ENCODE measurements around the gene BRCA1.
"Not testable (repeated sequence)": the region's sequence is repeated elsewhere in the genome, so short reads cannot be mapped to it uniquely, and the experiment has no call there.

Gene BRCA1

DNA sequence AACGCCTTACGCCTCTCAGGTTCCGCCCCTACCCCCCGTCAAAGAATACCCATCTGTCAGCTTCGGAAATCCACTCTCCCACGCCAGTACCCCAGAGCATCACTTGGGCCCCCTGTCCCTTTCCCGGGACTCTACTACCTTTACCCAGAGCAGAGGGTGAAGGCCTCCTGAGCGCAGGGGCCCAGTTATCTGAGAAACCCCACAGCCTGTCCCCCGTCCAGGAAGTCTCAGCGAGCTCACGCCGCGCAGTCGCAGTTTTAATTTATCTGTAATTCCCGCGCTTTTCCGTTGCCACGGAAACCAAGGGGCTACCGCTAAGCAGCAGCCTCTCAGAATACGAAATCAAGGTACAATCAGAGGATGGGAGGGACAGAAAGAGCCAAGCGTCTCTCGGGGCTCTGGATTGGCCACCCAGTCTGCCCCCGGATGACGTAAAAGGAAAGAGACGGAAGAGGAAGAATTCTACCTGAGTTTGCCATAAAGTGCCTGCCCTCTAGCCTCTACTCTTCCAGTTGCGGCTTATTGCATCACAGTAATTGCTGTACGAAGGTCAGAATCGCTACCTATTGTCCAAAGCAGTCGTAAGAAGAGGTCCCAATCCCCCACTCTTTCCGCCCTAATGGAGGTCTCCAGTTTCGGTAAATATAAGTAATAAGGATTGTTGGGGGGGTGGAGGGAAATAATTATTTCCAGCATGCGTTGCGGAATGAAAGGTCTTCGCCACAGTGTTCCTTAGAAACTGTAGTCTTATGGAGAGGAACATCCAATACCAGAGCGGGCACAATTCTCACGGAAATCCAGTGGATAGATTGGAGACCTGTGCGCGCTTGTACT, at the start of gene BRCA1:
BRCA1 (minus strand) TSS at position 232 of the 834 bp plus-strand sequence. CDS start 1,268 bp downstream, outside the sequence.
- peak; percentile 100 for DNase-seq

DNA sequence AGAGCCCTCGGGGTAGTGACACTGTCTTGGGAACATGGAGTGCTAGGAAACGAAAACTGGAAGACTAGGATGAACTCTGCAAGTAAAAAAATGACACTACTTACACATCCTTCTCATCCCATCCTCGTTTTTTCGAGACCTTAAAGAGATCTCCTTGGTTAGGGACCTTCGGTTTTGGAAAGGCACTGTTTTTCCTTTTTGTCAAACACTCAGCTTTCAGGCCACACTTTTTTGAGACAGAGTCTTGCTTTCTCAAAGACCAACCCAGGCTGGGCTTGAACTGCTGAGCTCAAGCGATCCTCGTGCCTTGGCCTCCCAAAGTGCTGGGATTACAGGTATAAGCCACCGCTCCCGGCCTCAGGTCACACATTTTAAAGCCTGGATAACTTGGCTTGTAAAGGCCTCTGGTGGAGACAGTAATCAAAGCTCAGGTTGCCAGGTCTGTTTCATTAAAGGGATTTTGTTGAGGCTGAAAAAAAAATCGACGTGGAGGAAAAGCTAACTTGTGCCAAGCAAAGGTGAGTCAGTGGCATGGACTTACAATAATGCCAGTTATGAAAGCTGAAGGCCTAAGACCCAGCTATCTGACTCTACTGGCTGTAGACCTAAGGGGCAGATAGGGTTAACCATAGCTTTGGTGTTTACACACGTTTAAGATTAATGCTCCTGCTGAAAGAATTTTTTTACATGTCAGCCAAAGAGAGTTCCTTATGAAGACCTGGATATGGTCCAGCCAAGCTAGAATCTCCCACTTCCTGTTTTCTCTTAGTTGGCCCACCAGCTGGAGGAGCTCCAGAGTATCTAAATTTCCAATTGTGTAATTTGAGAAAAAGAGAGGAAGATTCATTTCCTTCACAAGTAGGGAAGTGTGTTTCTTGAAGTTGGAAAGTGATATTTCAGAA, 46.7 kb upstream of the BRCA1 start:
- peak; percentile 60 for DNase-seq

DNA sequence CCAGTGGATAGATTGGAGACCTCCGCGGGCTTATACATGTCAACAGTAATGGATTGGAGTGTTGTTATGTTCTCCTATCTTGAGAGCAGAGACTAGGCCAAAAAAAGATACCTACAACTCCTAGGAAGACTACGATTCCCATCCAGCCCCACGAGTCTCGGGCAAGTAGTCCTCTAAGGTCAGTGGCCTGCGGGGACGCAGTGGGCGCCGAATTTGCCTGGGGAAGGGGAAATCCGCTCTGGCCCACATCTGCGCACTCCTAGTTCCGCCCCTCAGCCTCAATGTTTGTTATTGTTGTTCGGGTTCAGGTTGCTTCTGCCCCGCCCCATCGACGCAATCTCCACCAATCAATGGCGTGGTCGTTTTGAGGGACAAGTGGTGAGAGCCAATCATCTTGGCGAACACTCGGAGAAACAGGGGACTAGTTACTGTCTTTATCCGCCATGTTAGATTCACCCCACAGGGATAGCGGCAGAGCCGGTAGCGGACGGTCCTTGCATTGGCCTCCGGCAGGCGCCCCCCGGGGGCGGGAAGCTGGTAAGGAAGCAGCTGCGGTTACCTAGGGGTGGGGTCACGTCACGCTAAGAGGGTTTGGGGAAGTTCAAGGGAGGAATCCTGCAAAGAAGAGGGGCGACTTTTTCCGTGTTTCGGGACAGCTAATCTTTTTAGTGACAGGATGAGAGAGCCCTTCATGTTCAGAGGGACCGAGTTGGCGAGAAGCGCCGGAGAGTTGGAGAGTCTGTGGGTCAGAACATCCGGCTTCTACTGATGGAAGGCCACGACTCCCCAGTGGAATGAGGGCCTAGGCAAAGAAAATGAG, 45.8 kb upstream of the BRCA1 start, which contains the start of gene NBR1:
NBR1 (plus strand) TSS at position 449 of the 820 bp plus-strand sequence. CDS start 4,586 bp downstream, outside the sequence.
- peak; percentile 97 for DNase-seq

DNA sequence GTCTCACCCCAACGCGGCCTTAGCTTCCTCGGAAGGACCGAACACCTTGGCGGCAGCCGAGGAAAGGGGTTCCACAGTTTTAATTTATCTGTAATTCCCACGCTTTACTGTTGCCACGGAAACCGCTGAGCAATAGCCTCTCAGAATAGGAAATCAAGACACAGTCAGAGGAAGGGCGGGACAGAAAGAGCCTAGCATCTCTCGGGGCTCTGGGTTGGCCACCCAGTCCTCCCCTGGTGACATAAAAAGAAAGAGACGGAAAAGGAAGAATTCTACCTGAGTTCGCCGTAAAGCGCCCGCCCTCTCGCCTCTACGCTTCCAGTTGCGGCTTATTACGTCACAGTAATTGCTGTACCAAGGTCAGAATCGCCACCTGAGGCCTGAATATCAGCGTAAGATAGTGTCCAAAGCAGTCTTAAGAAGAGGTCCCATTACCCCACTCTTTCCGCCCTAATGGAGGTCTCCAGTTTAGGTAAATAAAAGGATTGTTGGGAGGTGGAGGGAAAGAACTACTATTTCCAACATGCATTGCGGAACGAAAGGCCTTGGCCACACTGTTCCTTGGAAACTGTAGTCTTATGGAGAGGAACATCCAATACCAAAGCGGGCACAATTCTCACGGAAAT, 45.1 kb upstream of the BRCA1 start:
- peak; percentile 99 for DNase-seq

DNA sequence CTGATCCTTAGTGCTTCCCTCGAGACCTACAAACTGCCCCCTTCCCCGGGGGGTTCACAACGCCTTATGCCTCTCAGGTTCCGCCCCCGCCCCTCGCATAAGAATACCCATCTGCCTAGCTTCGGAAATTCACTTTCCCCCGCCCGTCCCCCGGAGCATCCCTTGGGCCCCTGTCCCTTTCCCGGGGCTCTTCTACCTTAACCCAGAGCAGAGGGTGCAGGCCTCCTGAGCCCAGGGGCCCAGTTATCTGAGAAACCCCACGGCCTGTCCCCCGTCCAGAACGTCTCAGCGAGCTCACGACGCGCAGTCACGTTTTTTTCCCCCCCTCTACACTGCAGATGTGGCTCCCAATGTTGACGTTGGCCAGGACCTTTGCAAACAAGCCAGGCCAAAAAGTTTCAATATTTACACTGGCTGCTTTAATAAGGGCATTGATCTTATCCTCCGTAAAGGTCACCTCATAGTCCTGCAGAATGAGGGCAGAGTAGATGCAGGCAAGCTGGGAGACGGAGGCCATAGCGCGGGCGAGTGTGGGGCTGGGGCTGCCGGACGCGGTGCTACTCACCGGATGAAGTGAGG, 44.5 kb upstream of the BRCA1 start:
- DNase-seq = peak; percentile 60

DNA sequence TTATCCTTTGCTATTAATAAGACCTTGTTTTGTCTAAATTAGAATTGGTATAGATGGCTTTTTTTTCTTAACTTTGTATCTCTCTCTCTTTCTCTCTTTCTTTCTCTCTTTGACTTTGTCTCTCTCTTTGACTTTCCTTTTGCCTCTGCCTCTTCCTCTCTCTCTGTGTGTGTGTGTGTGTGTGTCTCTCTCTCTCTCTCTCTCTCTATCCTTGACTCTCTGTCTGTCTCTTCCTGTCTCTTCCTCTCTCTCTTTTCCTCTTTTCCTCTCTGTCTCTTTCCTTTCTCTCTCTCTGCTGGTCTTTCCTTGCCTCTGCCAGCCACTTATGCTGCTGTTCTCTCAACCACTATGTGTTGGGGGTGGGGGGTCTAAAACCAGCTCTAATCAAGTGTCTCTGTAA, 40.8 kb upstream of the BRCA1 start:
- DNase-seq = not testable (repeated sequence)

DNA sequence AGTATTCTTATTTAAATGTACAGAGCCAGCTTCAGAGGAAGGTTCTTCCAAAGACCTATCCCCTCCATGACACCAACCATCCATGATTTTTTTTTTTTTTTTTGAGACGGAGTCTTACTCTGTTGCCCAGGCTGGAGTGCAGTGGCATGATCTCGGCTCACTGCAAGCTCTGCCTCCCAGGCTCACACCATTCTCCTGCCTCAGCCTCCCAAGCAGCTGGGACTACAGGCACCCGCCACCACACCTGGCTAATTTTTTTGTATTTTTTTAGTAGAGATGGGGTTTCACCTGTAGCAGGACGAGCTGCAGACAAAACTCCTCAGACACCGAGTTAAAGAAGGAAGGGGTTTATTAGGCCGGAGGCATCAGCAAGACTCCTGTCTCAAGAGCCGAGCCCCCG, 34.8 kb upstream of the BRCA1 start:
- not testable (repeated sequence) for DNase-seq

DNA sequence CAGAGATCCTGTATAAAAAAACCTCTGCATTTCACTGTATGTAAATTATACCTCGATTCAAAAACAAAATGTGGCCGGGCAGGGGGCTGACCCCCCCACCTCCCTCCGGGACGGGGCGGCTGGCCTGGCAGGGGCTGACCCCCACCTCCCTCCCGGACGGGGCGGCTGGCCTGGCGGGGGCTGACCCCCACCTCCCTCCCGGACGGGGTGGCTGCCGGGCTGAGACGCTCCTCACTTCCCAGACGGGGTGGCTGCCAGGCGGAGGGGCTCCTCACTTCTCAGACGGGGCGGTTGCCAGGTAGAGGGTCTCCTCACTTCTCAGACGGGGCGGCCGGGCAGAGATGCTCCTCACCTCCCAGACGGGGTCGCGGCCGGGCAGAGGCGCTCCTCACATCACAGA, 34.1 kb upstream of the BRCA1 start:
- not testable (repeated sequence) for DNase-seq

DNA sequence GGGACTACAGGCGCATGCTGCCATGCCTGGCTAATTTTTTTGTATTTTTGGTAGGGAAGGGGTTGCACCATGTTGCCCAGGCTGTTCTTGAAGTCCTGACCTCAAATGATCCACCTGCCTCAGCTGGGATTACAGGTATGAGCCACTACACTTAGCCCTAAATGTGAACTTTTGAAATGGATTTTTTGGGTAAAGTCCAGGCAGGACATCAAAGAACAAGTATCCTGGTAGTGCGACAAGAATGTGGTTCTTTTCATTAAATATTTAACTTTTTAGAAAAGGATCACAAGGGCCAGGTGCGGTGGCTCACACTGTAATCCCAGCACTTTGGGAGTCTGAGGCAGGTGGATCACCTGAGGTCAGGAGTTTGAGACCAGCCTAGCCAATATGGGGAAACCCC, 30.5 kb upstream of the BRCA1 start:
- DNase-seq = no peak

DNA sequence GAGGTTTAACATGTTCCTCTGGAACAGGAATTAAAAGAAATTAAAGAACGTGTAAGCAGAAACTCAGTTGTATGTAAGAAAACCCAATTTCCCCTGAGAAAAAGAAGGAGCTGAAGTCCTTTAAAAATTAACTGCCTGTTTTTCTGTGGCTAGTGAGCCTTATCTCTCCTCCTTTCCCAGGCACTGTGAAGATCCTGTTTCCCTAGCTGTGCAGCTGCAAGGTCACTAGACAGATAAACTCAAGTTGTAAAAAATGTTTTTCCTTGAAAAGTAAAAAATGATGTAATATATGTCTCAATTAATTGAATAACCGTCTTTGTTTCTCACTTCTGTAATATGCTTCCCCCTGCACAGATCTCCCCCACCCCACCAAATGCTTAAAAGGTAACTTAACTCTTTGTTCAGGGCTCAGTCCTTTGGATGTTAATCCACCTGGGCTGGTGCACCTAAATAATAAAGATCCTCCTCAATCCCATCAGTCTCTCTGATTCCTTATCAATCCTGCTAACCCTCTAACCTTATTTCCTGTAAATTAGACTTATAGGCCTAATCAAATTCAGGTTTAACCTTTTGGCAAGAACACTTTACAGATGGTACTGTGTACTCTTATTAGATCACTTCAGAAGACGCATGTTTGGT, 28.2 kb upstream of the BRCA1 start:
- not testable (repeated sequence) for DNase-seq

DNA sequence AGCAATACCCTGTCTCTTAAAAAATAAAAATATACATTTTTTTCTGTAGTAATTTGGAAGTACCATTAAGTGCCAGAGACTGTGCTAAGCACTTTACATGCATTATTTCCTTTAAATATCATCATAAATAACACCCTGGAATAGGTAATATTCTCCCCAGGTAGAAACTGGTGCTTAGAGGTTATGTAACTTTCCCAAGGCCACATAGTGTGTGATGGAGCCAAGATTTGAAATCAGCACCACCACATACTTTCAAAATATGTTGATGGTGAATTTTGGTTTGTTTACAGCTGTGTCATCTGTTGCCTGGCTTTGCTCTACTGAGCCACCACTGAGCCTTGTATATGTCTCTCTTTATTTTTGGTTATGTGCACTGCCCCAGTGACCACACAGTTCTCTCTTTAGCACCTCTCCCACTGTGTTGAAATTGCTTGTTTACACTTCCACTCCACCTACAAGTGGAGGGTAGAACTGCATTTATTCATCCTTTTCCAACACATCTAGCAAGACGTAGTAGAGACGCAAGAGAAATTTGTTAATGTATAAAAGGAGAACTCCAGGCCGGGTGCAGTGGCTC, 26.8 kb upstream of the BRCA1 start:
- no peak for DNase-seq

DNA sequence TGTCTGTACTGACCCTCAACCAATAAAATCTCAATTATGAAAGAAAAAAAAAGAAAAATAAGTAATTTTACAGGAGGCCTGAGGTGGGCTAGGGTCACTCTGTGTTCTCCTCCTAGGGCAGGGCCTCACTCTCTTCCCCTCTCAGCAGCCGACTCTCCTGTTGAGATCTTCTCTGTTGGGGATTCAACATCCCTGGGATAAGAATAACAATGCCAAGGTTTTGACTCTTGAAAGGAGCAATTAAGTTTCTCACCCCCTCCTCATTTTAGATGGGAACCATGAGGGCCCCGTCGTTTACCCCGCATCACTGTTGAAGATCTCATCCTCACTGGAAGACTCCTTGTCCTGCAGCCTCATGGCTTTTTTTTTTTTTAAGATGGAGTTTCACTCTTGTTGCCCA, 21.5 kb upstream of the BRCA1 start:
- DNase-seq = no peak

DNA sequence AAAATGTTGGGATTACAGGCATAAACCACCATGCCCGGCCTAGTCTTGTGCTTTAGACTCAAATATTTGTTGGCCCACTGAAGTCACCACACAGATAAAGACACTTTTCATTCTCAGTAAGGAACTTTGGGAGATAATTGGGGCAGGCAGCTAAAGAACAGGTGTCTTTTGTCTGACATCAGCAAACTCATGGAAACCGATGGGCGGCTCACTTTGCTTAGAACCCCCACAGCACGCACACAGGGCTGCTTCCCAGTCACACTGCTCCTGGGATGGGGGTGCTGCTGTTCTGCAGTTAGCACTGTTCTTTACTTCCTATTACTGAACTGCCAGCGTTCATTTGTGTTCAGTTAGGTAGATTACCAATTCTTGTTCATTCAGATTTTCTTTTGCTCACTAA, 18.0 kb upstream of the BRCA1 start:
- DNase-seq = no peak

DNA sequence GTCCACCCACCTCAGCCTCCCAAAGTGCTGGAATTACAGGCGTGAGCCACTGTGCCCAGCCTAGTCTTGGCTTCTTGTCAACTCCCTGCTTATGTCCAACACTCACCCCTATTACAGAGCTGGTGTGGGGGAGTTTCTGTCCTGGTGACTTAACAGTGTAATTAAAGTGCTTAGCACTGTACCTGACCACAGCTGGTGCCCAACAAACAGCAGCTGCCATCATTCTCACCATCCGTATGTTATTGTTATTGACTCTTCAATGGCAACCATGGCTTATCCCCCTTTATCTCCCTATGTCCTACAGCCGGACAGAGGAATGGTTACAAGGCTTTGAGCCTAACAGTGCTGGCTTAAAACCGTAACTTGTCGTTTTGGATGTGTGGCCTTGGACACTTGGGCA, 17.0 kb upstream of the BRCA1 start:
- DNase-seq = no peak

DNA sequence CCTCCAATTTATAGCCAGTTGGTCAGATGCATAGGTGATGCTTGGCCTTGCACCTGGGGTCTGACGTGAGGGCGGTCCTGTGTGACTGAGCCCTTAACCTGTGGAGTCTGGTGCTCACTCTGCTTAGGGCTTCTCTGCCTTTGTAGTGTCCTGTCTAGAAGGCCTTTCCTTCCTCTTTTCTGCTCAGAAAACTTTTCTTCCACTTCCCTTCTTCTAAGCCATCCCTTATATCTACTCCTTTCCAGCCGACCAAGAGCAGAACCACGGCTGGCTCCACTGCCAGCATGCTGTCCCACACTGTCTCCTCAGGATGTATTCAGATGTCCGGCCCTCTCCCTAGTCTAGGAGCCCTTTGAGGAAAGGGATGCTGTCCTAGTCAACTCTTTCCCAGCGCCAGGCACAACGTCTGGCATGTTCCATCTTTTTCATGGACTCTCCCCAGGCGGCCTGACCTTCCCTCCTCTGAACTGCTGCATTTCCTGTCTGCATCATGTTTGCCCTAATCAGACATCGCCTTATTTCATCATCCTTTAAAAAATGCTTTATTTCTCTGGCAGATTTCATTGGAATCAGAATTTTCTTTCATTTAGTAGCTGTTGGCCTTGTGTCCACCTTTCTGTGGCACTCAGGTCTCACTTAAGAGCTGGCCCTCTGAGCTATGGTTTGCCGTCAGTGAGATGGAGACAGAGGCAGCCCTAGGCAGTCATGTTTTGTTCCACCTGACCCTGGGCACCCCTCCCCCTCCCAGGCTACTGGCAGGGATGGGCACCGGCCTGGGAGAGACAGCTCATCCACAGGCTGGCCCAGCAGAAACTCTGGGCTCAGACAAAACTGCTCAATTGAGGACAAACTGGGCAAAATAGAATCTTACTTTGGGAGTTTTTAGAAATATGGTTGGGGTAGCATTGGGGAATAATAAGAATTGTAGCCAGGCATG, 15.5 kb upstream of the BRCA1 start:
- no peak for DNase-seq

DNA sequence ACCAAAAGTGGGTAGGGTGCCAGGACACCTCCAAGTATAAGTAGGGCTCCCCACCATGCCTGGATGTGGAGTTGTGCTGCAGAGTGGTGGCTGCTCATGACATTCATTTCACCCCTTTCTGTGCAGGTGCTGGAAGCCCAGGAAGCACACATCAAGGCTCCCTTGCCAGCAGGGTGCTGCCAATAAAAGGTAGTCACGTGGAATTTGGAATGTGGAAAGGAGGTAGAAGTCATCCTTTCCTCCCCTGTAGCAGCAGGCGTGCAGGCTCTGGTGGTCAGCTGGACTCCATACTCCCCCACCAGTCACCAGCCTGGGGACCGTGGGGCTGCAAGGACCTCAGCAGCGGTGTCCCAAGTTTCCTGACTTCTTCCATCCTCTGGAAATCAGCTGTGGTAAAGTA, 13.4 kb upstream of the BRCA1 start:
- DNase-seq = not testable (repeated sequence)

DNA sequence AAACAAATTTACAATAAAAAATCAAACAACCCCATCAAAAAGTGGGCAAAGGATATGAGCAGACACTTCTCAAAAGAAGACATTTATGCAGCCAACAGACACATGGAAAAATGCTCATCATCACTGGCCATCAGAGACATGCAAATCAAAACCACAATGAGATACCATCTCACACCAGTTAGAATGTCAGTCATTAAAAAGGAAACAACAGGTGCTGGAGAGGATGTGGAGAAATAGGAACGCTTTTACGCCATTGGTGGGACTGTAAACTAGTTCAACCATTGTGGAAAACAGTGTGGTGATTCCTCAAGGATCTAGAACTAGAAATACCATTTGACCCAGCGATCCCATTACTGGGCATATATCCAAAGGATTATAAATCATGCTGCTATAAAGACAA, 11.4 kb upstream of the BRCA1 start:
- DNase-seq = not testable (repeated sequence)

DNA sequence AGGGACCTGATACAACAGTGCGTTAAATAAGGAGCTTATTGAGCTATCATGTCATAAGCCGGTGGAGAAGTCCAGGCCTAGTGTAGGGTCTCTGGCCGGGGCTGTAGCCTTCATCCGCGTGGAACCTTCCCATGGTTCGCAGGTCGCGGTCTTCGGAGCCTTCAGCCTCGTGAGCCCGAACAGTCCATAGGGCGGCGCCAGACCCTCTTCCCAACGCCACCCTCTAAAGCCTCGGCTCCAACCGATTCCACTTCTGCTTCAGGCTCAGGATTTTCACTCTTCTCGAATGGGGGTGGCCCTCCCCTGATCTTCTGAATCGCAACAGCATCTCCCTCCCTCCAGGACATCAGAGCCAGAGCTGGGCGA, 10.3 kb upstream of the BRCA1 start:
- DNase-seq = no peak

DNA sequence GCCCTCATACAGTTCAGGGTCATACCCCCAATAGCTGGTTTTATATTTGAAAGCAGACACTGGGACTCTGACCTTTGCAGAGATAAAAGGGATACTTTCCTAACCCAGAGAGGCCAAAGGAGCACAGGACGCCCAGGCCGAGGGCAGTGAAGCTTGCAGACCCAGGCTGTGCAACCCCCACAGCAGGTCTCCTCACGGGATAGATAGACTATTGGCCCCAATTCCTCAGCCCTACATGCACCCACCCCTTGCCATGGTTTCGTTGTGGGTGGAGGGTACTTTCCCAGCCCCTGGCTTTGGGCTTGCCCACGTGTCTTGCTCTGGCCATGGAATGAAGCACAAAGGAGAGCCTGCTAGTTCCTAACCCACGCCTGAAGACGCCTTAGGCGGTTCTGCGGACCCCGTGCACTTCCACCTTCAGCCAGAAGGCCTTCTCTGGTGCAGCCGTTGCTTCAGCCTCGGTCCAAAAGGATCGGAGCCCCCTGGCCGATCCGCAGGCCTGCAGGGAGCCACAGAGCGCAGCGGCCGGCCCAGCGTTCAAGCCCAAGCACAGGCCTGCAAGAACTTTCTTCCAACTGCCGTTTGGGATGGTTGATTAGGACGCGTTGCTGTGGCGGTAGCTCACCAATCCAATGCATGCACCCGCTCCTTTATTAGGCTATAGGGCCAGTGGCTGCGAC, 9.8 kb upstream of the BRCA1 start:
- DNase-seq = no peak

All from NCI-H2171 treated with DMSO at 0.1 percent for 48 hours (cell line).